ENCODE measurements around the gene DYNC1LI2.
A peak's percentile ranks its signal among the peaks of the same experiment; 100 is the strongest.

DNA sequence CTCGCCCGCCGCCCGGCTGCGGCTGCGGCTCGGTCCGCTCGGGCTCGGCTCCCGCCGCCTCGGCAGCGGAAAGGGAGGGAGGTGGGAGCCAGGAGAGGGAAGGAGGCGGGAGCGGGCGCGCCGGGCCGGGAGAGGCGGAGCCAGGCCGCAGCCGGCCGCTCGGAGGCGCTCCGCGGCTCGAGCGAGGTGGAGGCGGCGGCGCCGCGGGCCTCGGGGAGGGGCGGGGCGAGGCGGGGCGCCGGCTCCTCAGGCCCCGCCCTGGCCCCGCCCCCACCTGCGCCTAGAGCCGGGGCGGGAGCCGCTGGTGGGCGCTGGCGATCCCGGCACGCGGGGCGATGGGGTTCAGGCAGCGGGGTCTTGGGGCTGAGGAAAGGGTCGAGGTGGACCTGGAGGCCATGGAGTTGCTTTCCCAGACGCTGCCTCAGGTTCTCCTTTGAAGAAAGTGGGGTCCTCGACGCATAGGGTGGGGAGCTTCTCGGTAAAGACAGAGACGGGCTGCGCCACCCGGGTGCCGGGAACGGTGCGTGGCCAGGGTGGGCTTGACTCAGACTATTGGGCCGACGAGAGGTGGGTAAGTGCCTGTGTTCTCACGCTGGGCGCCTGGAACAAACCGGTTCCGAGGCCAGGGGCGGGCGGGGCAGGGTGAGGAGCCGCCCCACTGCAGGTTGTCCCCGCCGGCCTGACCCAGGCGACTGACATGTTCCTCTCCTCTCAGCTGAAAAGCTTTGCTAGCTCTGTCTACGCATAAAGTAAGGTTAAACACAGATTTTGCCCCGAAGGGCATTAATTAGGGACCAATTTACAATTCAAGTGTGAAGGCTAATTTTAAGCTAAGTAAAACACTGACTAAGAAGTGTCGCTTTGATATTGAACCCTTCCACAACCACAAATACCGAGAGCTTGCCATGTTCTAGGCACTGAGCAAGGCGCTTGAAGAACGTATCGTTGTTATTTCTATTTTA lies 54.5 kb downstream of the DYNC1LI2 start, which contains the start of gene CMTM4:
- TF ChIP-seq, protein P1, sequence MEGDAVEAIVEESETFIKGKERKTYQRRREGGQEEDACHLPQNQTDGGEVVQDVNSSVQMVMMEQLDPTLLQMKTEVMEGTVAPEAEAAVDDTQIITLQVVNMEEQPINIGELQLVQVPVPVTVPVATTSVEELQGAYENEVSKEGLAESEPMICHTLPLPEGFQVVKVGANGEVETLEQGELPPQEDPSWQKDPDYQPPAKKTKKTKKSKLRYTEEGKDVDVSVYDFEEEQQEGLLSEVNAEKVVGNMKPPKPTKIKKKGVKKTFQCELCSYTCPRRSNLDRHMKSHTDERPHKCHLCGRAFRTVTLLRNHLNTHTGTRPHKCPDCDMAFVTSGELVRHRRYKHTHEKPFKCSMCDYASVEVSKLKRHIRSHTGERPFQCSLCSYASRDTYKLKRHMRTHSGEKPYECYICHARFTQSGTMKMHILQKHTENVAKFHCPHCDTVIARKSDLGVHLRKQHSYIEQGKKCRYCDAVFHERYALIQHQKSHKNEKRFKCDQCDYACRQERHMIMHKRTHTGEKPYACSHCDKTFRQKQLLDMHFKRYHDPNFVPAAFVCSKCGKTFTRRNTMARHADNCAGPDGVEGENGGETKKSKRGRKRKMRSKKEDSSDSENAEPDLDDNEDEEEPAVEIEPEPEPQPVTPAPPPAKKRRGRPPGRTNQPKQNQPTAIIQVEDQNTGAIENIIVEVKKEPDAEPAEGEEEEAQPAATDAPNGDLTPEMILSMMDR (IDR thresholded peaks at IDR 0.05; ENCODE audit: low read depth, low read length) = peak; percentile 43
- TF ChIP-seq EZH2phosphoT487 (IDR thresholded peaks at IDR 0.05; ENCODE audit: low read depth) = no peak
